ENCODE data around the gene TTI1.

DNA sequence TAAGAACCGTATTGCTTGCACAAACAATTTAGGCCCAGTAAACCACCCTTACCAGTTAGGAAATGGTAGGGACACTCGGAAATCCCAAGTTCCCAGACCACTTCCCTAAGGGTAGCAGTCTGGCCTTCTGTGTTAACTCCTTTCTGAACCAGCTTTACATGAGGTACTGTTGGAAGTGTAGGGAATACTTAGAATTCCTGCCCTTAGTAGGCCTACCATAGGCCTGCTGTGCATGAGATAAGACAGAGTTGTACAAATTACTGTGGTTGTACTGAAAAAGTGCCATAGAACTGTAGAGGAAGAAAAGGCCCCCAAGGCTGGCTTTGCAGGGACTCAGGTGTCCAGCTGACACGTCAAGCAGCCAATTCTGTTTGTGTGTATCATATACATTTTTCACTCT is 11.4 kb upstream of the TTI1 start:
- TF ChIP-seq FOXK2 (IDR thresholded peaks at IDR 0.05) (no peak), NFRKB (IDR thresholded peaks at IDR 0.05) (no peak), EZH2 (conservative IDR thresholded peaks at IDR 0.05; ENCODE audit: low read depth, low read length) (no peak), GTF3A (CRISPR knock-in tag; conservative IDR thresholded peaks at IDR 0.05) (no peak)
- TF ChIP-seq, protein P1, sequence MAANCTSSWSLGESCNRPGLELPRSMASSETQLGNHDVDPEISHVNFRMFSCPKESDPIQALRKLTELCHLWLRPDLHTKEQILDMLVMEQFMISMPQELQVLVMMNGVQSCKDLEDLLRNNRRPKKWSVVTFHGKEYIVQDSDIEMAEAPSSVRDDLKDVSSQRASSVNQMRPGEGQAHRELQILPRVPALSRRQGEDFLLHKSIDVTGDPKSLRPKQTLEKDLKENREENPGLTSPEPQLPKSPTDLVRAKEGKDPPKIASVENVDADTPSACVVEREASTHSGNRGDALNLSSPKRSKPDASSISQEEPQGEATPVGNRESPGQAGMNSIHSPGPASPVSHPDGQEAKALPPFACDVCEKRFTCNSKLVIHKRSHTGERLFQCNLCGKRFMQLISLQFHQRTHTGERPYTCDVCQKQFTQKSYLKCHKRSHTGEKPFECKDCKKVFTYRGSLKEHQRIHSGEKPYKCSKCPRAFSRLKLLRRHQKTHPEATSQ (CRISPR knock-in tag; IDR thresholded peaks at IDR 0.05; ENCODE audit: borderline replicate concordance), result no peak
- TF ChIP-seq, protein P2, sequence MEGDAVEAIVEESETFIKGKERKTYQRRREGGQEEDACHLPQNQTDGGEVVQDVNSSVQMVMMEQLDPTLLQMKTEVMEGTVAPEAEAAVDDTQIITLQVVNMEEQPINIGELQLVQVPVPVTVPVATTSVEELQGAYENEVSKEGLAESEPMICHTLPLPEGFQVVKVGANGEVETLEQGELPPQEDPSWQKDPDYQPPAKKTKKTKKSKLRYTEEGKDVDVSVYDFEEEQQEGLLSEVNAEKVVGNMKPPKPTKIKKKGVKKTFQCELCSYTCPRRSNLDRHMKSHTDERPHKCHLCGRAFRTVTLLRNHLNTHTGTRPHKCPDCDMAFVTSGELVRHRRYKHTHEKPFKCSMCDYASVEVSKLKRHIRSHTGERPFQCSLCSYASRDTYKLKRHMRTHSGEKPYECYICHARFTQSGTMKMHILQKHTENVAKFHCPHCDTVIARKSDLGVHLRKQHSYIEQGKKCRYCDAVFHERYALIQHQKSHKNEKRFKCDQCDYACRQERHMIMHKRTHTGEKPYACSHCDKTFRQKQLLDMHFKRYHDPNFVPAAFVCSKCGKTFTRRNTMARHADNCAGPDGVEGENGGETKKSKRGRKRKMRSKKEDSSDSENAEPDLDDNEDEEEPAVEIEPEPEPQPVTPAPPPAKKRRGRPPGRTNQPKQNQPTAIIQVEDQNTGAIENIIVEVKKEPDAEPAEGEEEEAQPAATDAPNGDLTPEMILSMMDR (CRISPR knock-in tag; IDR thresholded peaks at IDR 0.05), result no peak
- TF ChIP-seq, protein P3, sequence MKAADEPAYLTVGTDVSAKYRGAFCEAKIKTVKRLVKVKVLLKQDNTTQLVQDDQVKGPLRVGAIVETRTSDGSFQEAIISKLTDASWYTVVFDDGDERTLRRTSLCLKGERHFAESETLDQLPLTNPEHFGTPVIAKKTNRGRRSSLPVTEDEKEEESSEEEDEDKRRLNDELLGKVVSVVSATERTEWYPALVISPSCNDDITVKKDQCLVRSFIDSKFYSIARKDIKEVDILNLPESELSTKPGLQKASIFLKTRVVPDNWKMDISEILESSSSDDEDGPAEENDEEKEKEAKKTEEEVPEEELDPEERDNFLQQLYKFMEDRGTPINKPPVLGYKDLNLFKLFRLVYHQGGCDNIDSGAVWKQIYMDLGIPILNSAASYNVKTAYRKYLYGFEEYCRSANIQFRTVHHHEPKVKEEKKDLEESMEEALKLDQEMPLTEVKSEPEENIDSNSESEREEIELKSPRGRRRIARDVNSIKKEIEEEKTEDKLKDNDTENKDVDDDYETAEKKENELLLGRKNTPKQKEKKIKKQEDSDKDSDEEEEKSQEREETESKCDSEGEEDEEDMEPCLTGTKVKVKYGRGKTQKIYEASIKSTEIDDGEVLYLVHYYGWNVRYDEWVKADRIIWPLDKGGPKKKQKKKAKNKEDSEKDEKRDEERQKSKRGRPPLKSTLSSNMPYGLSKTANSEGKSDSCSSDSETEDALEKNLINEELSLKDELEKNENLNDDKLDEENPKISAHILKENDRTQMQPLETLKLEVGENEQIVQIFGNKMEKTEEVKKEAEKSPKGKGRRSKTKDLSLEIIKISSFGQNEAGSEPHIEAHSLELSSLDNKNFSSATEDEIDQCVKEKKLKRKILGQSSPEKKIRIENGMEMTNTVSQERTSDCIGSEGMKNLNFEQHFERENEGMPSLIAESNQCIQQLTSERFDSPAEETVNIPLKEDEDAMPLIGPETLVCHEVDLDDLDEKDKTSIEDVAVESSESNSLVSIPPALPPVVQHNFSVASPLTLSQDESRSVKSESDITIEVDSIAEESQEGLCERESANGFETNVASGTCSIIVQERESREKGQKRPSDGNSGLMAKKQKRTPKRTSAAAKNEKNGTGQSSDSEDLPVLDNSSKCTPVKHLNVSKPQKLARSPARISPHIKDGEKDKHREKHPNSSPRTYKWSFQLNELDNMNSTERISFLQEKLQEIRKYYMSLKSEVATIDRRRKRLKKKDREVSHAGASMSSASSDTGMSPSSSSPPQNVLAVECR (CRISPR knock-in tag; IDR thresholded peaks at IDR 0.05; ENCODE audit: borderline replicate concordance), result no peak

Measured in HepG2 (cell line).